GM19043 (cell line): Measurements from ENCODE around the gene PRAMEF17.
"Not testable (repeated sequence)": the region's sequence is repeated elsewhere in the genome, so short reads cannot be mapped to it uniquely, and the experiment has no call there.

Experiments used
- ATAC-seq: cut with Tn5 transposase; IDR thresholded peaks from one replicate; pipeline ENCODE4 v1.9.1; 2021; ENCODE audit warnings: low read depth; ENCODE audit not compliant: unreplicated experiment

PRAMEF17 gene

GRCh38 chr1:13389332-13389731 is at the start of gene PRAMEF17:
TSS of gene PRAMEF17 (plus strand) at chr1:13389632. CDS start at chr1:13389658, 26 bp downstream.
- not testable (repeated sequence) for ATAC-seq

GRCh38 chr1:13342496-13342895 is 46.9 kb upstream of the PRAMEF17 start:
- not testable (repeated sequence) for ATAC-seq

GRCh38 chr1:13347034-13347433 is 42.4 kb upstream of the PRAMEF17 start, which contains the start of gene PRAMEF14:
TSS of gene PRAMEF14 (minus strand) at chr1:13347134. CDS start at chr1:13345314, 1,820 bp downstream.
- ATAC-seq: not testable (repeated sequence)

- not testable (repeated sequence) for ATAC-seq
Observed at GRCh38 chr1:13353476-13353875, 36.0 kb upstream of the PRAMEF17 start.

GRCh38 chr1:13354475-13354874 is 35.0 kb upstream of the PRAMEF17 start:
- not testable (repeated sequence) for ATAC-seq

- ATAC-seq: not testable (repeated sequence)
Observed at GRCh38 chr1:13356774-13357173, 32.7 kb upstream of the PRAMEF17 start.

GRCh38 chr1:13362364-13362763 is 27.1 kb upstream of the PRAMEF17 start:
- ATAC-seq: not testable (repeated sequence)

GRCh38 chr1:13364928-13365327 is 24.5 kb upstream of the PRAMEF17 start:
- ATAC-seq: not testable (repeated sequence)

GRCh38 chr1:13366536-13366935 is 22.9 kb upstream of the PRAMEF17 start:
- not testable (repeated sequence) for ATAC-seq

- ATAC-seq: not testable (repeated sequence)
Observed at GRCh38 chr1:13368544-13368943, 20.9 kb upstream of the PRAMEF17 start.

- not testable (repeated sequence) for ATAC-seq
Observed at GRCh38 chr1:13378983-13379382, 10.4 kb upstream of the PRAMEF17 start.

- ATAC-seq: not testable (repeated sequence)
Observed at GRCh38 chr1:13380380-13380779, 9.1 kb upstream of the PRAMEF17 start.

- not testable (repeated sequence) for ATAC-seq
Observed at GRCh38 chr1:13393004-13393403, 3.6 kb downstream of the PRAMEF17 start.

GRCh38 chr1:13394761-13395160 is 5.3 kb downstream of the PRAMEF17 start:
- not testable (repeated sequence) for ATAC-seq

GRCh38 chr1:13395311-13395710 is 5.9 kb downstream of the PRAMEF17 start:
- ATAC-seq: not testable (repeated sequence)

- ATAC-seq: no peak
Observed at GRCh38 chr1:13407811-13408210, 18.4 kb downstream of the PRAMEF17 start.

- not testable (repeated sequence) for ATAC-seq
Observed at GRCh38 chr1:13410150-13410549, 20.7 kb downstream of the PRAMEF17 start, which contains the start of gene PRAMEF20. TSS of gene PRAMEF20 (plus strand) at chr1:13410450. CDS start at chr1:13416355, 5,905 bp downstream.

- no peak for ATAC-seq
Observed at GRCh38 chr1:13430495-13430894, 41.1 kb downstream of the PRAMEF17 start.

GRCh38 chr1:13432251-13432650 is 42.8 kb downstream of the PRAMEF17 start:
- no peak for ATAC-seq

GRCh38 chr1:13433694-13434358 is 44.4 kb downstream of the PRAMEF17 start:
- ATAC-seq: not testable (repeated sequence)

- no peak for ATAC-seq
Observed at GRCh38 chr1:13435458-13435857, 46.0 kb downstream of the PRAMEF17 start.
